IPS DF 19.7 (cell line): ENCODE measurements around the gene WWC2.
A peak's percentile ranks its signal among the peaks of the same experiment; 100 is the strongest.
"Not testable (repeated sequence)": the region's sequence is repeated elsewhere in the genome, so short reads cannot be mapped to it uniquely, and the experiment has no call there.

Source experiments
- DNase-seq: peaks from one replicate; pipeline ENCODE4 v3.0.0-alpha.2; 2013; ENCODE audit warnings: low read depth, low spot score

WWC2 gene

GRCh38 chr4:183172881-183173280 lies 73.8 kb downstream of the WWC2 start:
- no peak for DNase-seq

- DNase-seq: no peak
These were observed 74.8 kb downstream of the WWC2 start for GRCh38 chr4:183173580-183174526.

GRCh38 chr4:183175631-183176232 lies 76.7 kb downstream of the WWC2 start:
- no peak for DNase-seq

GRCh38 chr4:183177001-183177400 lies 77.9 kb downstream of the WWC2 start:
- no peak for DNase-seq

GRCh38 chr4:183178201-183178600 lies 79.1 kb downstream of the WWC2 start:
- DNase-seq: no peak

- DNase-seq: no peak
These were observed 81.0 kb downstream of the WWC2 start for GRCh38 chr4:183180096-183180495.

GRCh38 chr4:183180621-183181020 lies 81.6 kb downstream of the WWC2 start:
- no peak for DNase-seq

GRCh38 chr4:183181081-183181480 lies 82.0 kb downstream of the WWC2 start:
- no peak for DNase-seq

- DNase-seq: peak; percentile 99
These were observed 84.0 kb downstream of the WWC2 start for GRCh38 chr4:183182873-183183725.

GRCh38 chr4:183183906-183184535 lies 85.0 kb downstream of the WWC2 start:
- DNase-seq: no peak

- no peak for DNase-seq
These were observed 86.0 kb downstream of the WWC2 start for GRCh38 chr4:183185018-183185417.

GRCh38 chr4:183185559-183185958 lies 86.5 kb downstream of the WWC2 start:
- no peak for DNase-seq

- DNase-seq: no peak
These were observed 87.8 kb downstream of the WWC2 start for GRCh38 chr4:183186813-183187212.

- DNase-seq: no peak
These were observed 92.0 kb downstream of the WWC2 start for GRCh38 chr4:183190900-183191527.

- no peak for DNase-seq
These were observed 92.6 kb downstream of the WWC2 start for GRCh38 chr4:183191630-183192029.

GRCh38 chr4:183192571-183192970 lies 93.5 kb downstream of the WWC2 start:
- no peak for DNase-seq

- not testable (repeated sequence) for DNase-seq
These were observed 94.8 kb downstream of the WWC2 start for GRCh38 chr4:183193730-183194338.

GRCh38 chr4:183195534-183195933 lies 96.5 kb downstream of the WWC2 start:
- DNase-seq: no peak

GRCh38 chr4:183197140-183197539 lies 98.1 kb downstream of the WWC2 start:
- DNase-seq: no peak

GRCh38 chr4:183200453-183200852 lies 101.4 kb downstream of the WWC2 start:
- DNase-seq: no peak

GRCh38 chr4:183201331-183201730 lies 102.3 kb downstream of the WWC2 start:
- DNase-seq: no peak
